HepG2 (cell line): ENCODE data around the gene NDUFAF5. TPM values are rescaled to one million over a fixed set of nuclear protein-coding genes. Genes with fewer than 3 reads are reported as not detected.

Experiments used
- ATAC-seq: fragments of 200-7000 bp; cut with Tn5 transposase; 3 replicates; pipeline ENCODE4 v1.9.1; 2020; ENCODE audit warnings: mild to moderate bottlenecking, moderate library complexity
- BruUV-seq: library from RNA; stranded (reverse); fragments of 400-500 nt; replicated peaks from 2 replicates; lab custom pipeline; 2021; lab: Mats Ljungman, UMichigan
- CTCF ChIA-PET: fragments of 300-600 bp; formaldehyde crosslinking; extraction: SDS; loops from one replicate; lab custom pipeline; 2021; ENCODE audit warnings: low total read pairs, inconsistent platforms, low intra/inter-chr PET ratio; lab: Yijun Ruan, JAX
- POLR2A ChIA-PET: fragments of 350-600 bp; sonication (Branson Sonifier 250); formaldehyde crosslinking; loops from one replicate; lab custom pipeline; 2020; ENCODE audit warnings: antibody characterized with exemption, inconsistent platforms; lab: Yijun Ruan, JAX
- DNase-seq: peaks from one replicate; pipeline ENCODE4 v3.0.0-alpha.2; 2015; ENCODE audit warnings: low spot score
- FAIRE-seq: peaks from 3 replicates; lab custom pipeline; 2011; peaks lifted over from hg19 to GRCh38; lab: Jason Lieb, UNC
- H2AFZ ChIP-seq: one replicate; pipeline ENCODE4 v1.6.1; 2011; ENCODE audit warnings: low read length, inconsistent platforms
- H3K27ac ChIP-seq: fragments of 300-600 bp; 3 replicates; pipeline ENCODE4 v1.8.0; 2011; ENCODE audit warnings: mixed run types, mild to moderate bottlenecking, mixed read lengths, low read length, inconsistent platforms; ENCODE audit not compliant: insufficient read depth; ENCODE audit errors: extremely low read length
- H3K27me3 ChIP-seq, 2 experiments: fragments of 200-600 bp in 1 of 2; 2 replicates in 1 of 2; 3 replicates in 1 of 2; pipeline versions ENCODE4 v1.6.0 to v1.8.0; 2011; ENCODE audit warnings: low read length in 2 of 2, mild to moderate bottlenecking in 2 of 2, moderate library complexity in 2 of 2, inconsistent platforms in 1 of 2; ENCODE audit not compliant: insufficient read depth in 2 of 2, control insufficient read depth in 1 of 2
- H3K36me3 ChIP-seq, 2 experiments: fragments of 200-600 bp in 1 of 2; replicated peaks in 1 of 2; 2 replicates in 1 of 2; 3 replicates in 1 of 2; pipeline versions ENCODE4 v1.5.1 to v1.8.0; 2011; ENCODE audit warnings: low read length in 2 of 2, inconsistent platforms in 1 of 2; ENCODE audit not compliant: insufficient read depth in 2 of 2, control insufficient read depth in 1 of 2
- H3K4me1 ChIP-seq: 2 replicates; pipeline ENCODE4 v1.5.1; 2012; ENCODE audit warnings: low read length, inconsistent platforms; ENCODE audit not compliant: insufficient read depth
- H3K4me2 ChIP-seq: 2 replicates; pipeline ENCODE4 v1.6.0; 2011; ENCODE audit warnings: low read depth, low read length, inconsistent platforms
- H3K4me3 ChIP-seq, 3 experiments: fragments of 200-600 bp in 1 of 3; sonication (generic), shearing (Covaris generic) in 1 of 3; replicated peaks in 1 of 3; 2 replicates each; pipeline ENCODE4 v1.5.1; 2011 to 2016; ENCODE audit warnings: low read length in 3 of 3, inconsistent platforms in 2 of 3, low read depth in 2 of 3, mild to moderate bottlenecking in 2 of 3, control low read depth in 1 of 3, mixed read lengths in 1 of 3; ENCODE audit not compliant: insufficient read depth in 1 of 3
- H3K79me2 ChIP-seq: one replicate; pipeline ENCODE4 v1.6.1; 2011; ENCODE audit warnings: low read length, inconsistent platforms; ENCODE audit not compliant: insufficient read depth
- H3K9ac ChIP-seq: 2 replicates; pipeline ENCODE4 v1.6.0; 2011; ENCODE audit warnings: mild to moderate bottlenecking, low read depth, low read length, inconsistent platforms; ENCODE audit not compliant: insufficient read depth
- H3K9me3 ChIP-seq: 2 replicates; pipeline ENCODE4 v1.5.1; 2012; ENCODE audit warnings: mild to moderate bottlenecking, low read length
- H4K20me1 ChIP-seq: 2 replicates; pipeline ENCODE4 v1.6.0; 2011; ENCODE audit warnings: inconsistent platforms, mild to moderate bottlenecking, low read length, moderate library complexity; ENCODE audit not compliant: insufficient read depth
- ARNT ChIP-seq: fragments of 450-650 bp; IDR thresholded peaks from 2 replicates; pipeline ENCODE4 v1.6.1; 2017
- DPF2 ChIP-seq: sonication (generic); formaldehyde crosslinking; IDR thresholded peaks from 2 replicates; pipeline ENCODE4 v1.4.0; 2020; ENCODE audit warnings: mild to moderate bottlenecking, low read depth, missing genetic modification reagents, borderline replicate concordance
- GZF1 ChIP-seq: sonication (generic); formaldehyde crosslinking; IDR thresholded peaks from 2 replicates; pipeline ENCODE4 v1.5.1; 2020; ENCODE audit warnings: mild to moderate bottlenecking, missing genetic modification reagents
- ISL2 ChIP-seq: sonication (generic); formaldehyde crosslinking; IDR thresholded peaks from 2 replicates; pipeline ENCODE4 v1.5.0; 2020; ENCODE audit warnings: missing genetic modification reagents
- MYC ChIP-seq: sonication (generic); formaldehyde crosslinking; IDR thresholded peaks from 2 replicates; pipeline ENCODE4 v1.9.0; 2021; ENCODE audit warnings: missing genetic modification reagents, borderline replicate concordance
- NONO ChIP-seq, 2 experiments: fragments of 450-650 bp in 1 of 2; sonication (generic) in 1 of 2; formaldehyde crosslinking in 1 of 2; IDR thresholded peaks in 1 of 2; conservative IDR thresholded peaks in 1 of 2; 2 replicates each; pipeline versions ENCODE4 v1.6.1 to v1.8.0; 2017 to 2022; ENCODE audit warnings: mild to moderate bottlenecking in 1 of 2, missing genetic modification reagents in 1 of 2, moderate library complexity in 1 of 2
- POLR2AphosphoS2 ChIP-seq: IDR thresholded peaks from 2 replicates; pipeline ENCODE4 v1.6.1; 2011; ENCODE audit warnings: low read depth, low read length, improper control_type of control experiment
- SPEN ChIP-seq: sonication (generic); formaldehyde crosslinking; IDR thresholded peaks from 2 replicates; pipeline ENCODE4 v1.5.1; 2020; ENCODE audit warnings: low read depth, mild to moderate bottlenecking, missing genetic modification reagents
- THYN1 ChIP-seq: sonication (generic); formaldehyde crosslinking; IDR thresholded peaks from 2 replicates; pipeline ENCODE4 v1.8.1; 2023; ENCODE audit warnings: low read depth, mild to moderate bottlenecking, moderate library complexity, missing genetic modification reagents, borderline replicate concordance
- YEATS4 ChIP-seq: sonication (generic); formaldehyde crosslinking; IDR thresholded peaks from 2 replicates; pipeline ENCODE4 v1.4.0; 2020; ENCODE audit warnings: missing genetic modification reagents, borderline replicate concordance
- ZNF264 ChIP-seq: sonication (generic); formaldehyde crosslinking; IDR thresholded peaks from 2 replicates; pipeline ENCODE4 v1.4.0; 2020; ENCODE audit warnings: missing genetic modification reagents
- ZNF605 ChIP-seq: sonication (generic); formaldehyde crosslinking; IDR thresholded peaks from 2 replicates; pipeline ENCODE4 v1.8.0; 2022; ENCODE audit warnings: mild to moderate bottlenecking, missing genetic modification reagents
- WGBS: methylation state at CpG from one replicate; pipeline ENCODE4 v1.1.6; 2017; ENCODE audit warnings: low lambda C conversion rate; 5-methylcytosine and 5-hydroxymethylcytosine counted together
- in situ Hi-C: cut with HindIII; loops from 2 replicates; pipeline ENCODE4 v1.10.0; 2017; ENCODE audit warnings: low pct_unique_long_range_greater_than_20kb; ENCODE audit not compliant: extremely low pct_ligation_motif_present
- intact Hi-C: fragments of 100-400 bp; cut with micrococcal nuclease; formaldehyde crosslinking; loops from one replicate; pipeline ENCODE4 v1.10.0; 2022; ENCODE audit not compliant: unreplicated experiment
- polyA plus RNA-seq, 8 experiments: library from polyadenylated mRNA; depleted of rRNA in 3 of 8; stranded (reverse) in 7 of 8; unstranded in 1 of 8; fragments of >200 nt; fragmentation: Illumina TruSeq in 4 of 8; extraction: Trizol in 4 of 8; gene quantifications; 2 replicates each; pipeline versions ENCODE4 v1.2.1 to v1.2.3, GENCODE V29; 2011 to 2016; ENCODE audit warnings: low read depth in 4 of 8, missing spikeins in 1 of 8, mixed read lengths in 1 of 8; ENCODE audit not compliant: insufficient read depth in 1 of 8
- total RNA-seq, 5 experiments: library from RNA; depleted of rRNA; stranded (reverse); fragments of >200 nt; fragmentation: Illumina TruSeq; extraction: Trizol; gene quantifications; 2 replicates each; pipeline ENCODE4 v1.2.3, GENCODE V29; 2016; ENCODE audit warnings: low read depth in 1 of 5
- TF ChIP-seq, protein P1 (sequence below): sonication (generic); formaldehyde crosslinking; IDR thresholded peaks from 2 replicates; pipeline ENCODE4 v1.4.0; 2020; ENCODE audit warnings: mild to moderate bottlenecking, missing genetic modification reagents, borderline replicate concordance
- TF ChIP-seq, protein P2 (sequence below): sonication (generic); formaldehyde crosslinking; IDR thresholded peaks from 2 replicates; pipeline ENCODE4 v1.8.1; 2023; ENCODE audit warnings: mild to moderate bottlenecking, missing genetic modification reagents
- TF ChIP-seq, protein P3 (sequence below): IDR thresholded peaks from 2 replicates; pipeline ENCODE4 v1.6.1; 2016; ENCODE audit warnings: low read depth, missing genetic modification reagents, missing compliant biosample characterization

NDUFAF5 gene
- total and polyA plus RNA-seq, 2 of the 13 experiments (the other 11 are each of a cell fraction or from before 2014, with no cell fraction given), result 23.1 to 66.7 TPM

DNA sequence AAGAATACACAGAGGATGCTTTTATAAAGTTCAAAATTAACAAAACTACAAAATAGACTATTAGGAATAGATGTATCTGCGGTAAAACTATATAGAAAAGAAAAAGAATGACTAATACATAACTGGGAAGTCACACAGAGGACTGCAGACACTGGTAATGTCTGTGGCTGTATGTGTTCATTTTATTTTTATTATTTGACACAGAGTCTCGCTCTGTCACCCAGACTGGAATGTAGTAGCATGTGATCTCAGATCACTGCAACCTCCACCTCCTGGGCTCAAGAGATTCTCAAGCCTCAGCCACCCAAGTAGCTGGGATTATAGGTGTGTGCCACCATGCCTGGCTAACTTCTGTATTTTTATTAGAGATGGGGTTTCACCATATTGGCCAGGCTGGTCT, 39.0 kb upstream of the NDUFAF5 start:
- peaks cover 11 to 52% of the 10 kb centered on the region in 2 experiments; a peak in 4 of 5 replicates for H3K36me3 ChIP-seq
- H3K4me2 ChIP-seq, result no peak overlapping the region
- ATAC-seq (no peak), DNase-seq (no peak), FAIRE-seq (no peak)
- no peak overlapping the region for H2AFZ ChIP-seq
- intact Hi-C loops (no loop called here), in situ Hi-C loops (no loop called here)
- 95% methylated on average over 2 of the region's 2 CpGs for WGBS
- POLR2A ChIA-PET, result no interaction called here
- no peaks in the 10 kb centered on the region for H3K79me2 ChIP-seq
- H3K4me1 ChIP-seq, result no peaks in the 10 kb centered on the region
- H3K9me3 ChIP-seq, result peaks cover 4% of the 10 kb centered on the region; the same call in 1 of the 2 replicates
- H4K20me1 ChIP-seq, result no peaks in the 10 kb centered on the region
- no TSS peak for BruUV-seq
- H3K27me3 ChIP-seq, result no peaks in the 10 kb centered on the region
- CTCF ChIA-PET, result no interaction called here
- H3K27ac ChIP-seq, result no peak overlapping the region
- H3K4me3 ChIP-seq, result no peak overlapping the region
- H3K9ac ChIP-seq, result no peak overlapping the region
- TF ChIP-seq, protein P1, sequence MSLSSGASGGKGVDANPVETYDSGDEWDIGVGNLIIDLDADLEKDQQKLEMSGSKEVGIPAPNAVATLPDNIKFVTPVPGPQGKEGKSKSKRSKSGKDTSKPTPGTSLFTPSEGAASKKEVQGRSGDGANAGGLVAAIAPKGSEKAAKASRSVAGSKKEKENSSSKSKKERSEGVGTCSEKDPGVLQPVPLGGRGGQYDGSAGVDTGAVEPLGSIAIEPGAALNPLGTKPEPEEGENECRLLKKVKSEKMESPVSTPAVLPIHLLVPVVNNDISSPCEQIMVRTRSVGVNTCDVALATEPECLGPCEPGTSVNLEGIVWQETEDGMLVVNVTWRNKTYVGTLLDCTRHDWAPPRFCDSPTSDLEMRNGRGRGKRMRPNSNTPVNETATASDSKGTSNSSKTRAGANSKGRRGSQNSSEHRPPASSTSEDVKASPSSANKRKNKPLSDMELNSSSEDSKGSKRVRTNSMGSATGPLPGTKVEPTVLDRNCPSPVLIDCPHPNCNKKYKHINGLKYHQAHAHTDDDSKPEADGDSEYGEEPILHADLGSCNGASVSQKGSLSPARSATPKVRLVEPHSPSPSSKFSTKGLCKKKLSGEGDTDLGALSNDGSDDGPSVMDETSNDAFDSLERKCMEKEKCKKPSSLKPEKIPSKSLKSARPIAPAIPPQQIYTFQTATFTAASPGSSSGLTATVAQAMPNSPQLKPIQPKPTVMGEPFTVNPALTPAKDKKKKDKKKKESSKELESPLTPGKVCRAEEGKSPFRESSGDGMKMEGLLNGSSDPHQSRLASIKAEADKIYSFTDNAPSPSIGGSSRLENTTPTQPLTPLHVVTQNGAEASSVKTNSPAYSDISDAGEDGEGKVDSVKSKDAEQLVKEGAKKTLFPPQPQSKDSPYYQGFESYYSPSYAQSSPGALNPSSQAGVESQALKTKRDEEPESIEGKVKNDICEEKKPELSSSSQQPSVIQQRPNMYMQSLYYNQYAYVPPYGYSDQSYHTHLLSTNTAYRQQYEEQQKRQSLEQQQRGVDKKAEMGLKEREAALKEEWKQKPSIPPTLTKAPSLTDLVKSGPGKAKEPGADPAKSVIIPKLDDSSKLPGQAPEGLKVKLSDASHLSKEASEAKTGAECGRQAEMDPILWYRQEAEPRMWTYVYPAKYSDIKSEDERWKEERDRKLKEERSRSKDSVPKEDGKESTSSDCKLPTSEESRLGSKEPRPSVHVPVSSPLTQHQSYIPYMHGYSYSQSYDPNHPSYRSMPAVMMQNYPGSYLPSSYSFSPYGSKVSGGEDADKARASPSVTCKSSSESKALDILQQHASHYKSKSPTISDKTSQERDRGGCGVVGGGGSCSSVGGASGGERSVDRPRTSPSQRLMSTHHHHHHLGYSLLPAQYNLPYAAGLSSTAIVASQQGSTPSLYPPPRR (CRISPR knock-in tag), result no peak
- no peak for TF ChIP-seq YEATS4 (CRISPR knock-in tag)
- TF ChIP-seq, protein P2, sequence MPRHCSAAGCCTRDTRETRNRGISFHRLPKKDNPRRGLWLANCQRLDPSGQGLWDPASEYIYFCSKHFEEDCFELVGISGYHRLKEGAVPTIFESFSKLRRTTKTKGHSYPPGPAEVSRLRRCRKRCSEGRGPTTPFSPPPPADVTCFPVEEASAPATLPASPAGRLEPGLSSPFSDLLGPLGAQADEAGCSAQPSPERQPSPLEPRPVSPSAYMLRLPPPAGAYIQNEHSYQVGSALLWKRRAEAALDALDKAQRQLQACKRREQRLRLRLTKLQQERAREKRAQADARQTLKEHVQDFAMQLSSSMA (CRISPR knock-in tag), result no peak
- TF ChIP-seq POLR2AphosphoS2, result no peak
- no peak for TF ChIP-seq ZNF605 (CRISPR knock-in tag)
- no peak for TF ChIP-seq SPEN (CRISPR knock-in tag)
- no peak for TF ChIP-seq THYN1 (CRISPR knock-in tag)
- no peak for TF ChIP-seq ISL2
- no peak for TF ChIP-seq ZNF264
- TF ChIP-seq ARNT, result no peak
- TF ChIP-seq, protein P3, sequence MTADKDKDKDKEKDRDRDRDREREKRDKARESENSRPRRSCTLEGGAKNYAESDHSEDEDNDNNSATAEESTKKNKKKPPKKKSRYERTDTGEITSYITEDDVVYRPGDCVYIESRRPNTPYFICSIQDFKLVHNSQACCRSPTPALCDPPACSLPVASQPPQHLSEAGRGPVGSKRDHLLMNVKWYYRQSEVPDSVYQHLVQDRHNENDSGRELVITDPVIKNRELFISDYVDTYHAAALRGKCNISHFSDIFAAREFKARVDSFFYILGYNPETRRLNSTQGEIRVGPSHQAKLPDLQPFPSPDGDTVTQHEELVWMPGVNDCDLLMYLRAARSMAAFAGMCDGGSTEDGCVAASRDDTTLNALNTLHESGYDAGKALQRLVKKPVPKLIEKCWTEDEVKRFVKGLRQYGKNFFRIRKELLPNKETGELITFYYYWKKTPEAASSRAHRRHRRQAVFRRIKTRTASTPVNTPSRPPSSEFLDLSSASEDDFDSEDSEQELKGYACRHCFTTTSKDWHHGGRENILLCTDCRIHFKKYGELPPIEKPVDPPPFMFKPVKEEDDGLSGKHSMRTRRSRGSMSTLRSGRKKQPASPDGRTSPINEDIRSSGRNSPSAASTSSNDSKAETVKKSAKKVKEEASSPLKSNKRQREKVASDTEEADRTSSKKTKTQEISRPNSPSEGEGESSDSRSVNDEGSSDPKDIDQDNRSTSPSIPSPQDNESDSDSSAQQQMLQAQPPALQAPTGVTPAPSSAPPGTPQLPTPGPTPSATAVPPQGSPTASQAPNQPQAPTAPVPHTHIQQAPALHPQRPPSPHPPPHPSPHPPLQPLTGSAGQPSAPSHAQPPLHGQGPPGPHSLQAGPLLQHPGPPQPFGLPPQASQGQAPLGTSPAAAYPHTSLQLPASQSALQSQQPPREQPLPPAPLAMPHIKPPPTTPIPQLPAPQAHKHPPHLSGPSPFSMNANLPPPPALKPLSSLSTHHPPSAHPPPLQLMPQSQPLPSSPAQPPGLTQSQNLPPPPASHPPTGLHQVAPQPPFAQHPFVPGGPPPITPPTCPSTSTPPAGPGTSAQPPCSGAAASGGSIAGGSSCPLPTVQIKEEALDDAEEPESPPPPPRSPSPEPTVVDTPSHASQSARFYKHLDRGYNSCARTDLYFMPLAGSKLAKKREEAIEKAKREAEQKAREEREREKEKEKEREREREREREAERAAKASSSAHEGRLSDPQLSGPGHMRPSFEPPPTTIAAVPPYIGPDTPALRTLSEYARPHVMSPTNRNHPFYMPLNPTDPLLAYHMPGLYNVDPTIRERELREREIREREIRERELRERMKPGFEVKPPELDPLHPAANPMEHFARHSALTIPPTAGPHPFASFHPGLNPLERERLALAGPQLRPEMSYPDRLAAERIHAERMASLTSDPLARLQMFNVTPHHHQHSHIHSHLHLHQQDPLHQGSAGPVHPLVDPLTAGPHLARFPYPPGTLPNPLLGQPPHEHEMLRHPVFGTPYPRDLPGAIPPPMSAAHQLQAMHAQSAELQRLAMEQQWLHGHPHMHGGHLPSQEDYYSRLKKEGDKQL (CRISPR knock-in tag), result no peak
- TF ChIP-seq NONO (IDR thresholded peaks at IDR 0.05), result no peak
- no peak for TF ChIP-seq NONO (CRISPR knock-in tag; conservative IDR thresholded peaks at IDR 0.05)
- TF ChIP-seq MYC (CRISPR knock-in tag), result no peak
- no peak for TF ChIP-seq GZF1 (CRISPR knock-in tag)
- TF ChIP-seq DPF2 (CRISPR knock-in tag), result no peak
